Measurements from ENCODE around the gene LY6G6C. TPM values are rescaled to one million over a fixed set of nuclear protein-coding genes. Genes with fewer than 3 reads are reported as not detected.

LY6G6C gene
- total RNA-seq, 1 donor from 2014 or later = 0.66 TPM

- Histone ChIP-seq H2AFZ (ENCODE audit: low read depth, low read length) (no peak overlapping the region), H3K4me2 (ENCODE audit: low read length) (no peak overlapping the region), H3K79me2 (ENCODE audit: insufficient read depth, low read length) (peaks cover 7% of the 10 kb centered on the region), H3K27me3 (ENCODE audit: insufficient read depth, low read length) (no peaks in the 10 kb centered on the region), H4K20me1 (ENCODE audit: insufficient read depth, low read length) (no peaks in the 10 kb centered on the region), H3K9ac (ENCODE audit: low read length) (no peak overlapping the region), H3K4me1 (ENCODE audit: insufficient read depth, low read length) (peaks cover 24% of the 10 kb centered on the region), H3K36me3 (ENCODE audit: insufficient read depth, low read length) (no peaks in the 10 kb centered on the region), H3K4me3 (ENCODE audit: insufficient read depth, low read depth, low read length) (no peak overlapping the region), H3K9me3 (ENCODE audit: insufficient read depth, low read depth, low read length) (no peaks in the 10 kb centered on the region), H3K27ac (ENCODE audit: low read depth, low read length) (no peak overlapping the region)
- Mint-ChIP-seq H3K9me3 (ENCODE audit: unreplicated experiment) (no peaks in the 10 kb centered on the region), H3K36me3 (ENCODE audit: low read depth, unreplicated experiment) (peaks cover 10% of the 10 kb centered on the region), H3K27ac (ENCODE audit: unreplicated experiment) (no peak overlapping the region), H3K4me1 (ENCODE audit: low read depth, unreplicated experiment) (peaks cover 28% of the 10 kb centered on the region), H3K27me3 (ENCODE audit: low read depth, unreplicated experiment) (no peaks in the 10 kb centered on the region), H3K4me3 (ENCODE audit: unreplicated experiment) (peak overlapping the region; percentile 47)
- no peak for TF ChIP-seq CTCF (IDR thresholded peaks at IDR 0.05; ENCODE audit: insufficient read depth, low read depth, low read length)
- TF ChIP-seq EZH2 (IDR thresholded peaks at IDR 0.05; ENCODE audit: insufficient read depth, low read length) = no peak
- FAIRE-seq = no peak
- no peak for DNase-seq (ENCODE audit: low read depth)
Measured at GRCh38 chr6:31741815-31742214, 20.3 kb upstream of the LY6G6C start.

DNA sequence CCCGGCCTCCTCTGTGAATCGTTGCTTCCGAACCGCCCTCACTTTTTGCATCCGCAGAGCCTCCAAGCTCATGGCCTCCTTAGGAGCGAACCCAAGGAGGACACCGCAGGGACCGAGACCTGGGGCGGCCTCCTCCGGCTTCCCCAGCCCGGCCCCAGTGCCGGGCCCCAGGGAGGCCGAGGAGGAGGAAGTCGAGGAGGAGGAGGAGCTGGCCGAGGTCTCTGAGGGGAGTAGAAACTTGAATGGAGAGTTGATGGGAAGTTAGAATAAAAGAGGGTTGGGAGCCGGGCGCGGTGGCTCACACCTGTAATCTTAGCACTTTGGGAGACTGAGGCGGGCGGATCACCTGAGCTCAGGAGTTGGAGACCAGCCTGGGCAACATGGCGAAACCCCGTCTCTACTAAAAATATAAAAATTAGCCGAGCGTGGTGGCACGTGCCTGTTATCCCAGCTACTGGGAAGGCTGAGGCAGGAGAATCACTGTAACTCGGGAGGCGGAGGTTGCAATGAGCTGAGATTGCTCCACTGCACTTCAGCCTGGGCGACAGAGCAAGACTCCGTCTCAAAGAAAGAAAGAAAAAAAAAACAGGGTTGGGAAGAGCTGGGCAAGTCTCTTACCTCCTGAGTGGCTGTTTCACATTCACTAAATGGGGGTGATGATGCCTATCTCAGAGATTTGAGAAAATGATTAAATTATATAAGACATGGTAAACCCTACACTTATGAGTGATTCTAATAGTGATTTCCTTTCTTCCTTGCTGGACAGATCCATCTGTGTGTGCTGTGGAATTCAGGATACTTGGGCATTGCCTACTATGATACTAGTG lies 19.1 kb upstream of the LY6G6C start:
- no peaks in the 10 kb centered on the region for H4K20me1 ChIP-seq (ENCODE audit: insufficient read depth, low read length)
- no peaks in the 10 kb centered on the region for H3K27me3 ChIP-seq (ENCODE audit: insufficient read depth, low read length)
- peak overlapping the region; percentile 65 for H3K27ac ChIP-seq (ENCODE audit: low read depth, low read length)
- DNase-seq (ENCODE audit: low read depth) (no peak), FAIRE-seq (no peak)
- Mint-ChIP-seq H3K4me3 (ENCODE audit: unreplicated experiment) (peak overlapping the region; percentile 94), H3K9me3 (ENCODE audit: unreplicated experiment) (no peaks in the 10 kb centered on the region), H3K27ac (ENCODE audit: unreplicated experiment) (no peak overlapping the region), H3K4me1 (ENCODE audit: low read depth, unreplicated experiment) (peaks cover 32% of the 10 kb centered on the region), H3K27me3 (ENCODE audit: low read depth, unreplicated experiment) (no peaks in the 10 kb centered on the region), H3K36me3 (ENCODE audit: low read depth, unreplicated experiment) (peaks cover 10% of the 10 kb centered on the region)
- TF ChIP-seq CTCF (IDR thresholded peaks at IDR 0.05; ENCODE audit: insufficient read depth, low read depth, low read length) (no peak), EZH2 (IDR thresholded peaks at IDR 0.05; ENCODE audit: insufficient read depth, low read length) (no peak)
- peak overlapping the region; percentile 96 for H3K4me2 ChIP-seq (ENCODE audit: low read length)
- H2AFZ ChIP-seq (ENCODE audit: low read depth, low read length) = peak overlapping the region; percentile 83
- H3K36me3 ChIP-seq (ENCODE audit: insufficient read depth, low read length) = no peaks in the 10 kb centered on the region
- H3K9me3 ChIP-seq (ENCODE audit: insufficient read depth, low read depth, low read length) = no peaks in the 10 kb centered on the region
- peak overlapping the region; percentile 75 for H3K4me3 ChIP-seq (ENCODE audit: insufficient read depth, low read depth, low read length)
- H3K79me2 ChIP-seq (ENCODE audit: insufficient read depth, low read length) = peaks cover 19% of the 10 kb centered on the region
- H3K9ac ChIP-seq (ENCODE audit: low read length) = peak overlapping the region; percentile 80
- H3K4me1 ChIP-seq (ENCODE audit: insufficient read depth, low read length) = peaks cover 27% of the 10 kb centered on the region

Measured in astrocyte (in vitro differentiated cells and primary cell).